K562 (cell line): ENCODE data around the gene MTERF4. TPM values are rescaled to one million over a fixed set of nuclear protein-coding genes. Genes with fewer than 3 reads are reported as not detected.

Experiments
- ATAC-seq: fragments of 200-7000 bp; cut with Tn5 transposase; 3 replicates; pipeline ENCODE4 v1.9.1; 2020; ENCODE audit warnings: moderate library complexity
- BruUV-seq: library from RNA; stranded (reverse); fragments of 400-500 nt; replicated peaks from 2 replicates; lab custom pipeline; 2021; lab: Mats Ljungman, UMichigan
- CTCF ChIA-PET: fragments of 300-600 bp; formaldehyde crosslinking; extraction: SDS; loops from one replicate; lab custom pipeline; 2021; ENCODE audit warnings: low intra/inter-chr PET ratio; lab: Yijun Ruan, JAX
- POLR2A ChIA-PET: fragments of 300-600, 350-650 bp; sonication (Branson Sonifier 250); formaldehyde crosslinking; extraction: SDS; loops from one replicate; lab custom pipeline; 2021; ENCODE audit warnings: antibody characterized with exemption, inconsistent platforms; lab: Yijun Ruan, JAX
- DNase-seq, 4 experiments: peaks; one replicate each; pipeline versions ENCODE4 v3.0.0 to v3.0.0-alpha.2; 2011 to 2018; ENCODE audit warnings: low spot score in 3 of 4, mixed read lengths in 3 of 4; ENCODE audit errors: extremely low read depth in 1 of 4
- FAIRE-seq: peaks from 2 replicates; lab custom pipeline; 2011; peaks lifted over from hg19 to GRCh38; lab: Jason Lieb, UNC
- H2AFZ ChIP-seq: 2 replicates; pipeline ENCODE4 v1.6.0; 2011; ENCODE audit warnings: low read depth, low read length, control low read depth, inconsistent platforms
- H3K27ac ChIP-seq: fragments of 200-600 bp; 3 replicates; pipeline ENCODE4 v1.8.0; 2011; ENCODE audit warnings: low read depth, mild to moderate bottlenecking, control low read depth, inconsistent platforms, low read length, moderate library complexity, mixed read lengths; ENCODE audit errors: extremely low read depth
- H3K27me3 ChIP-seq, 2 experiments: fragments of 300-600 bp in 1 of 2; 2 replicates in 1 of 2; 3 replicates in 1 of 2; pipeline versions ENCODE4 v1.6.0 to v1.8.0; 2011; ENCODE audit warnings: inconsistent platforms in 2 of 2, low read length in 2 of 2, mild to moderate bottlenecking in 1 of 2, mixed read lengths in 1 of 2, moderate library complexity in 1 of 2; ENCODE audit not compliant: control insufficient read depth in 2 of 2, insufficient read depth in 2 of 2
- H3K36me3 ChIP-seq: fragments of 300-600 bp; 3 replicates; pipeline ENCODE4 v1.8.0; 2011; ENCODE audit warnings: mild to moderate bottlenecking, low read length, inconsistent platforms; ENCODE audit not compliant: control insufficient read depth, insufficient read depth
- H3K4me1 ChIP-seq, 2 experiments: fragments of 200-600 bp in 1 of 2; replicated peaks in 1 of 2; 2 replicates in 1 of 2; 3 replicates in 1 of 2; pipeline versions ENCODE4 v1.5.1 to v1.8.0; 2011; ENCODE audit warnings: inconsistent platforms in 2 of 2, low read length in 2 of 2, mild to moderate bottlenecking in 1 of 2, mixed read lengths in 1 of 2, moderate library complexity in 1 of 2; ENCODE audit not compliant: control insufficient read depth in 2 of 2, insufficient read depth in 2 of 2
- H3K4me2 ChIP-seq: 2 replicates; pipeline ENCODE4 v1.6.1; 2011; ENCODE audit warnings: low read length, control low read depth, inconsistent platforms, mixed read lengths; ENCODE audit not compliant: insufficient read depth
- H3K4me3 ChIP-seq: fragments of 200-600 bp; sonication (generic), shearing (Covaris generic); 2 replicates; pipeline ENCODE4 v1.5.1; 2016; ENCODE audit warnings: control low read depth, inconsistent platforms
- H3K79me2 ChIP-seq: fragments of 200-600 bp; 3 replicates; pipeline ENCODE4 v1.8.0; 2011; ENCODE audit warnings: low read length, inconsistent platforms; ENCODE audit not compliant: control insufficient read depth, insufficient read depth
- H3K9ac ChIP-seq, 2 experiments: 2 replicates each; pipeline versions ENCODE4 v1.6.0 to v1.6.1; 2011; ENCODE audit warnings: low read depth in 2 of 2, low read length in 2 of 2, control low read depth in 1 of 2, inconsistent platforms in 1 of 2, mild to moderate bottlenecking in 1 of 2, mixed read lengths in 1 of 2; ENCODE audit not compliant: insufficient read depth in 1 of 2
- H3K9me1 ChIP-seq: one replicate; pipeline ENCODE4 v1.6.0; 2011; ENCODE audit warnings: inconsistent platforms, mild to moderate bottlenecking, low read length, moderate library complexity; ENCODE audit not compliant: control insufficient read depth, insufficient read depth
- H3K9me3 ChIP-seq: replicated peaks from 2 replicates; pipeline ENCODE4 v1.5.1; 2011; ENCODE audit warnings: low read depth, low read length, inconsistent platforms; ENCODE audit not compliant: control insufficient read depth, insufficient read depth
- H4K20me1 ChIP-seq: replicated peaks from 2 replicates; pipeline ENCODE4 v1.6.1; 2011; ENCODE audit warnings: low read length, inconsistent platforms, mixed read lengths; ENCODE audit not compliant: control insufficient read depth, insufficient read depth
- ELF2 ChIP-seq: fragments of 250-450 bp; sonication (Bioruptor Pico); IDR thresholded peaks from 2 replicates; pipeline ENCODE4 v1.5.0; 2021; ENCODE audit warnings: mild to moderate bottlenecking
- ETS1 ChIP-seq: conservative IDR thresholded peaks from 2 replicates; pipeline ENCODE4 v1.6.1; 2011; ENCODE audit warnings: low read depth, mild to moderate bottlenecking, low read length; ENCODE audit not compliant: control insufficient read depth
- IRF2 ChIP-seq: sonication (generic); formaldehyde crosslinking; IDR thresholded peaks from 2 replicates; pipeline ENCODE4 v1.8.1; 2022; ENCODE audit warnings: mild to moderate bottlenecking, missing genetic modification reagents
- KDM1A ChIP-seq, 2 experiments: fragments of 450-650 bp; IDR thresholded peaks; 2 replicates each; pipeline ENCODE4 v1.6.1; 2016; ENCODE audit warnings: mild to moderate bottlenecking in 2 of 2
- MXD1 ChIP-seq: fragments of 250-450 bp; sonication (Bioruptor Pico); IDR thresholded peaks from 2 replicates; pipeline ENCODE4 v1.8.0; 2021; ENCODE audit warnings: borderline replicate concordance, mild to moderate bottlenecking, moderate library complexity; ENCODE audit not compliant: poor library complexity, severe bottlenecking
- OTX1 ChIP-seq: fragments of 450-650 bp; formaldehyde crosslinking; IDR thresholded peaks from 2 replicates; pipeline ENCODE4 v1.4.0; 2022; ENCODE audit warnings: mild to moderate bottlenecking
- PHF20 ChIP-seq: fragments of 450-650 bp; IDR thresholded peaks from 2 replicates; pipeline ENCODE4 v1.6.1; 2018; ENCODE audit not compliant: partially characterized antibody
- TAF15 ChIP-seq: fragments of 200-400 bp; formaldehyde crosslinking; IDR thresholded peaks from 2 replicates; pipeline ENCODE4 v1.6.1; 2017; ENCODE audit warnings: mild to moderate bottlenecking, low read depth, low read length, moderate library complexity
- TEAD4 ChIP-seq, 2 experiments: sonication (generic) in 1 of 2; formaldehyde crosslinking in 1 of 2; IDR thresholded peaks; 2 replicates each; pipeline versions ENCODE4 v1.6.1 to v1.8.0; 2012 to 2022; ENCODE audit warnings: borderline replicate concordance in 1 of 2, inconsistent platforms in 1 of 2, low read length in 1 of 2, mild to moderate bottlenecking in 1 of 2, missing genetic modification reagents in 1 of 2
- TFE3 ChIP-seq: fragments of 450-650 bp; formaldehyde crosslinking; IDR thresholded peaks from 2 replicates; pipeline ENCODE4 v1.4.0; 2020; ENCODE audit warnings: mild to moderate bottlenecking, mixed read lengths
- THRB ChIP-seq: fragments of 450-650 bp; formaldehyde crosslinking; conservative IDR thresholded peaks from 2 replicates; pipeline ENCODE4 v1.4.0; 2022; ENCODE audit warnings: mild to moderate bottlenecking, missing genetic modification characterization
- ZKSCAN3 ChIP-seq: fragments of 250-450 bp; sonication (Bioruptor Pico); IDR thresholded peaks from 2 replicates; pipeline ENCODE4 v1.4.0; 2020
- ZNF253 ChIP-seq: fragments of 250-450 bp; sonication (Bioruptor Pico); conservative IDR thresholded peaks from 2 replicates; pipeline ENCODE4 v1.6.1; 2021; ENCODE audit warnings: mild to moderate bottlenecking
- ZNF445 ChIP-seq: fragments of 250-450 bp; sonication (Bioruptor Pico); IDR thresholded peaks from 2 replicates; pipeline ENCODE4 v1.4.0; 2020; ENCODE audit warnings: low read depth, mild to moderate bottlenecking, moderate library complexity
- ZNF449 ChIP-seq: fragments of 250-450 bp; sonication (Bioruptor Pico); IDR thresholded peaks from 2 replicates; pipeline ENCODE4 v1.8.0; 2022; ENCODE audit warnings: moderate library complexity, mild to moderate bottlenecking, inconsistent platforms
- WGBS: fragments of 100-300 bp; shearing (Covaris generic); methylation state at CpG from one replicate; pipeline ENCODE4 v1.1.6; 2016; ENCODE audit warnings: low coverage, mixed read lengths; ENCODE audit not compliant: insufficient coverage; ENCODE audit errors: missing lambda C conversion rate; 5-methylcytosine and 5-hydroxymethylcytosine counted together
- in situ Hi-C: fragments of 300-500 bp; cut with MboI; formaldehyde crosslinking; loops from 4 replicates; pipeline ENCODE4 v1.15.0; 2018; ENCODE audit warnings: inconsistent platforms, mixed read lengths
- intact Hi-C: fragments of 100-400 bp; cut with micrococcal nuclease; formaldehyde crosslinking; loops from 2 replicates; pipeline ENCODE4 v1.14.2; 2022
- polyA plus RNA-seq, 8 experiments: library from polyadenylated mRNA; depleted of rRNA in 4 of 8; stranded (reverse) in 5 of 8; unstranded in 3 of 8; fragments of >200 nt; fragmentation: Nextera tagmentation in 2 of 8; fragmentation: Illumina TruSeq in 1 of 8; extraction: Ambion mirVana in 2 of 8; extraction: Trizol in 1 of 8; gene quantifications; 2 replicates each; pipeline versions ENCODE4 v1.2.1 to v1.2.3, GENCODE V29; 2011 to 2014; ENCODE audit warnings: inconsistent platforms in 1 of 8, missing spikeins in 1 of 8
- total RNA-seq, 7 experiments: library from RNA; depleted of rRNA in 6 of 7; stranded (reverse); fragments of >200 nt in 6 of 7; fragmentation: Illumina TruSeq in 2 of 7; extraction: Trizol in 2 of 7; gene quantifications; 2 replicates each; pipeline versions ENCODE4 v1.2.1 to v1.2.3, GENCODE V29; 2011 to 2021; ENCODE audit warnings: low replicate concordance in 1 of 7

The MTERF4 gene
- total and polyA plus RNA-seq, 9 of the 15 experiments (the other 6 are each of a cell fraction or from before 2014, with no cell fraction given), result 15.3 to 29.6 (median 21.2) TPM

- ChIA-PET CTCF (no interaction called here), POLR2A (interaction anchor here (0.6 to 2.2 kb wide), 3 partner anchors 9 to 10 kb away, joined by 3 to 6 read pairs (median 5); partner anchors contain the start of gene MTERF4)
- Histone ChIP-seq H3K9me3 (no peaks in the 10 kb centered on the region), H3K27ac (no peak overlapping the region), H3K4me1 (no peaks in the 10 kb centered on the region), H3K9ac (no peak overlapping the region; a peak in 1 of 4 replicates), H3K27me3 (no peaks in the 10 kb centered on the region), H3K79me2 (no peaks in the 10 kb centered on the region), H3K36me3 (peaks cover 74% of the 10 kb centered on the region; the same call in 2 of the 3 replicates), H3K9me1 (no peaks in the 10 kb centered on the region), H4K20me1 (no peaks in the 10 kb centered on the region), H3K4me2 (no peak overlapping the region), H3K4me3 (no peak overlapping the region), H2AFZ (no peak overlapping the region)
- FAIRE-seq, result no peak
- no peak for ATAC-seq
- no peak for DNase-seq
- TF ChIP-seq TEAD4 (IDR thresholded peaks at IDR 0.05; ENCODE audit: low read length), result no peak
- no peak for TF ChIP-seq TEAD4 (CRISPR knock-in tag; IDR thresholded peaks at IDR 0.05; ENCODE audit: borderline replicate concordance)
- TF ChIP-seq ZNF449 (CRISPR knock-in tag), result no peak
- TF ChIP-seq KDM1A (IDR thresholded peaks at IDR 0.05), result no peak
- TF ChIP-seq MXD1, result no peak
- TF ChIP-seq ZNF445 (CRISPR knock-in tag), result no peak
- TF ChIP-seq TFE3 (CRISPR knock-in tag), result no peak
- TF ChIP-seq THRB, result no peak
- TF ChIP-seq ETS1, result no peak
- TF ChIP-seq OTX1, result no peak
- TF ChIP-seq PHF20, result no peak
- no peak for TF ChIP-seq ELF2
- no peak for TF ChIP-seq TAF15
- no peak for TF ChIP-seq ZNF253 (CRISPR knock-in tag)
- TF ChIP-seq IRF2 (CRISPR knock-in tag), result no peak
- TF ChIP-seq ZKSCAN3 (CRISPR knock-in tag), result no peak
- 95% methylated on average over 17 of the region's 22 CpGs for WGBS
- BruUV-seq, result no TSS peak
- in situ Hi-C loops, result no loop called here
- intact Hi-C loops, result no loop called here
Observed at GRCh38 chr2:241091734-241092445, 10.2 kb downstream of the MTERF4 start.
